T-helper 22 cell (primary cell): ENCODE data around the gene DYNLT3.

Experiments used
- DNase-seq: peaks from one replicate; pipeline ENCODE4 v3.0.0-alpha.2; 2020; ENCODE audit warnings: low read depth

The DYNLT3 gene

GRCh38 chrX:37844622-37845021 is 2.7 kb downstream of the DYNLT3 start:
- DNase-seq, result no peak

- no peak for DNase-seq
Measured at GRCh38 chrX:37840931-37841330, 6.4 kb downstream of the DYNLT3 start.

- DNase-seq, result no peak
Measured at GRCh38 chrX:37834937-37835336, 12.4 kb downstream of the DYNLT3 start.

GRCh38 chrX:37830371-37830770 is 17.0 kb downstream of the DYNLT3 start:
- DNase-seq, result no peak

- DNase-seq, result no peak
Measured at GRCh38 chrX:37829721-37830120, 17.6 kb downstream of the DYNLT3 start.

GRCh38 chrX:37825215-37825842 is 22.0 kb downstream of the DYNLT3 start:
- DNase-seq, result peak; percentile 13

GRCh38 chrX:37824491-37825214 is 22.7 kb downstream of the DYNLT3 start:
- DNase-seq, result no peak

GRCh38 chrX:37820646-37821045 is 26.7 kb downstream of the DYNLT3 start:
- no peak for DNase-seq

GRCh38 chrX:37818031-37818430 is 29.3 kb downstream of the DYNLT3 start:
- no peak for DNase-seq

- no peak for DNase-seq
Measured at GRCh38 chrX:37817579-37817978, 29.8 kb downstream of the DYNLT3 start.

GRCh38 chrX:37817176-37817575 is 30.2 kb downstream of the DYNLT3 start:
- DNase-seq, result no peak

- no peak for DNase-seq
Measured at GRCh38 chrX:37816766-37817165, 30.6 kb downstream of the DYNLT3 start.

GRCh38 chrX:37815366-37815765 is 32.0 kb downstream of the DYNLT3 start:
- no peak for DNase-seq

- DNase-seq, result no peak
Measured at GRCh38 chrX:37813570-37813969, 33.8 kb downstream of the DYNLT3 start.

GRCh38 chrX:37812110-37812509 is 35.3 kb downstream of the DYNLT3 start:
- no peak for DNase-seq

GRCh38 chrX:37809970-37810369 is 37.4 kb downstream of the DYNLT3 start:
- no peak for DNase-seq

- no peak for DNase-seq
Measured at GRCh38 chrX:37803057-37803456, 44.3 kb downstream of the DYNLT3 start.

- DNase-seq, result no peak
Measured at GRCh38 chrX:37802028-37802427, 45.3 kb downstream of the DYNLT3 start.

- DNase-seq, result no peak
Measured at GRCh38 chrX:37800717-37801116, 46.7 kb downstream of the DYNLT3 start.

- no peak for DNase-seq
Measured at GRCh38 chrX:37799936-37800335, 47.4 kb downstream of the DYNLT3 start.

GRCh38 chrX:37796805-37797204 is 50.6 kb downstream of the DYNLT3 start:
- no peak for DNase-seq

- DNase-seq, result no peak
Measured at GRCh38 chrX:37796310-37796709, 51.1 kb downstream of the DYNLT3 start.
